K562 (cell line): ENCODE measurements around the gene PRM1. TPM values are rescaled to one million over a fixed set of nuclear protein-coding genes. Genes with fewer than 3 reads are reported as not detected.

Experiments used
- ATF4 ChIP-seq: fragments of 450-650 bp; formaldehyde crosslinking; IDR thresholded peaks from 2 replicates; pipeline ENCODE4 v1.4.0; 2022; ENCODE audit warnings: mild to moderate bottlenecking, moderate library complexity
- CC2D1A ChIP-seq: fragments of 450-650 bp; IDR thresholded peaks from 2 replicates; pipeline ENCODE4 v1.6.1; 2017; ENCODE audit warnings: mild to moderate bottlenecking
- ILK ChIP-seq: fragments of 450-650 bp; IDR thresholded peaks from 2 replicates; pipeline ENCODE4 v1.6.1; 2016; ENCODE audit warnings: missing genetic modification characterization, low read depth, mild to moderate bottlenecking, missing compliant biosample characterization, moderate library complexity, borderline replicate concordance
- JUN ChIP-seq, 2 experiments: sonication (generic) in 1 of 2; formaldehyde crosslinking in 1 of 2; IDR thresholded peaks; 2 replicates each; pipeline versions ENCODE4 v1.6.1 to v1.8.0; 2012 to 2022; ENCODE audit warnings: borderline replicate concordance in 2 of 2, mild to moderate bottlenecking in 2 of 2, improper control_type of control experiment in 1 of 2, low read depth in 1 of 2, low read length in 1 of 2, missing genetic modification reagents in 1 of 2
- MBD2 ChIP-seq: sonication (generic); IDR thresholded peaks from 2 replicates; pipeline ENCODE4 v1.6.1; 2016; ENCODE audit warnings: low read depth, borderline replicate concordance
- POLR2AphosphoS2 ChIP-seq: IDR thresholded peaks from 2 replicates; pipeline ENCODE4 v1.6.1; 2012; ENCODE audit warnings: low read length, improper control_type of control experiment
- REST ChIP-seq, 2 experiments: fragments of 450-650 bp; formaldehyde crosslinking in 1 of 2; IDR thresholded peaks; 2 replicates each; pipeline versions ENCODE4 v1.4.0 to v1.6.1; 2014 to 2020; ENCODE audit warnings: mild to moderate bottlenecking in 2 of 2, borderline replicate concordance in 1 of 2, low read depth in 1 of 2
- TARDBP ChIP-seq: fragments of 450-650 bp; IDR thresholded peaks from 2 replicates; pipeline ENCODE4 v1.6.1; 2016
- TCF7 ChIP-seq: sonication (generic); IDR thresholded peaks from 2 replicates; pipeline ENCODE4 v1.6.1; 2016; ENCODE audit warnings: antibody characterized with exemption, borderline replicate concordance
- ZFP91 ChIP-seq: sonication (generic); formaldehyde crosslinking; IDR thresholded peaks from 2 replicates; pipeline ENCODE4 v1.8.0; 2022; ENCODE audit warnings: mild to moderate bottlenecking, missing genetic modification reagents
- polyA plus RNA-seq, 8 experiments: library from polyadenylated mRNA; depleted of rRNA in 4 of 8; stranded (reverse) in 5 of 8; unstranded in 3 of 8; fragments of >200 nt; fragmentation: Nextera tagmentation in 2 of 8; fragmentation: Illumina TruSeq in 1 of 8; extraction: Ambion mirVana in 2 of 8; extraction: Trizol in 1 of 8; gene quantifications; 2 replicates each; pipeline versions ENCODE4 v1.2.1 to v1.2.3, GENCODE V29; 2011 to 2014; ENCODE audit warnings: inconsistent platforms in 1 of 8, missing spikeins in 1 of 8
- total RNA-seq, 7 experiments: library from RNA; depleted of rRNA in 6 of 7; stranded (reverse); fragments of >200 nt in 6 of 7; fragmentation: Illumina TruSeq in 2 of 7; extraction: Trizol in 2 of 7; gene quantifications; 2 replicates each; pipeline versions ENCODE4 v1.2.1 to v1.2.3, GENCODE V29; 2011 to 2021; ENCODE audit warnings: low replicate concordance in 1 of 7
- TF ChIP-seq, protein P1 (sequence below): sonication (generic); formaldehyde crosslinking; IDR thresholded peaks from 2 replicates; pipeline ENCODE4 v1.8.1; 2023; ENCODE audit warnings: mild to moderate bottlenecking, missing genetic modification reagents

The PRM1 gene
- total and polyA plus RNA-seq, 9 of the 15 experiments (the other 6 are each of a cell fraction or from before 2014, with no cell fraction given), result not detected

DNA sequence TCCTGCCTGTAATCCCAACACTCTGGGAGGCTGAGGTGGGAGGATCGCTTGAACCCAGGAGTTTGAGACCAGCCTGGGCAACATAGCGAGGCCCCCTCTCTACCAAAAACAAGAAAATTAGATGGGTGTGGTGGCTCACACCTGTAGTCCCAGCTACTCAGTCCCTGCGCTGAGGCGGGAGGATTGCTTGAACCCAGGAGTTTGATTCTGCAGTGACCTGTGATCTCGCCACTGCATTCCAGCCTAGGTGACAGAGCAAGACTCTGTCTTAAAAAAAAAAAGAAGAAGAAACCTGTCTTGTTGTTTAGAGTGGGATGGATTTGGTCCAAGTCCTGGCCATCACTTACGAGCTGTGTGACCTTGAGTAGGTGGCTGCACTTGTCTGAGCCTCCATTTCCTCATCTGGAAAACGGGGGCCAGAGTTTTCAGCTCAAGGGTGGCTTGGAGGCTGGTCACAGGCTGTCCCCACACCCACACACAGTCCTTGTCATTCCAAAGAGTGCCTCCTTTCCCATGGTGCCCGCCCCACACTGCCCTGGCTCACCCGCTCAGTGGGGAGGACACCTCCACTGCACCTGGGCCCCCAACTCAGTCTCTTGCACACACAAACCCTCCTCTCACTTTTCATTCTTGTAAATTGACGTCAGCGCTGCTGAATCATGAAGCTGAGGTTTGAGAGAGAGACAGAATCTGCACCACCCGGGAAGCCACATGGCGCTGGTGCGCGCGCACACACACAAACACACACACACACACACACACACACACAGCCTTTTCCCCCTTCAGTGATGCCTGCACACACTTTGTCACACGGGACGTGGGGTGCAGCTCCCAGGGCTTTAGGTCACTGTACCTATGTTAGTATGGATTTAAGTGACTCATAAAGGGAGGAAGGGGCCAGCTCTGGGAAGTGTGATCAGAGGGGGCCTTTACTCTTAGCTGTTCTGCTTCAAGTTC lies 29.3 kb downstream of the PRM1 start (continued):
- TF ChIP-seq JUN (IDR thresholded peaks at IDR 0.05; ENCODE audit: borderline replicate concordance, low read depth, low read length) (no peak), JUN (CRISPR knock-in tag; IDR thresholded peaks at IDR 0.05; ENCODE audit: borderline replicate concordance) (no peak), REST (IDR thresholded peaks at IDR 0.05; ENCODE audit: borderline replicate concordance) (no peak; the same call in 1 of the 2 replicates), REST (CRISPR knock-in tag; IDR thresholded peaks at IDR 0.05; ENCODE audit: low read depth) (no peak), ZFP91 (CRISPR knock-in tag) (no peak), TARDBP (no peak), POLR2AphosphoS2 (peak; percentile 86; the same call in 1 of the 2 replicates), TCF7 (no peak), MBD2 (no peak), ILK (tag) (no peak), ATF4 (CRISPR knock-in tag) (no peak), CC2D1A (no peak)
- TF ChIP-seq, protein P1, sequence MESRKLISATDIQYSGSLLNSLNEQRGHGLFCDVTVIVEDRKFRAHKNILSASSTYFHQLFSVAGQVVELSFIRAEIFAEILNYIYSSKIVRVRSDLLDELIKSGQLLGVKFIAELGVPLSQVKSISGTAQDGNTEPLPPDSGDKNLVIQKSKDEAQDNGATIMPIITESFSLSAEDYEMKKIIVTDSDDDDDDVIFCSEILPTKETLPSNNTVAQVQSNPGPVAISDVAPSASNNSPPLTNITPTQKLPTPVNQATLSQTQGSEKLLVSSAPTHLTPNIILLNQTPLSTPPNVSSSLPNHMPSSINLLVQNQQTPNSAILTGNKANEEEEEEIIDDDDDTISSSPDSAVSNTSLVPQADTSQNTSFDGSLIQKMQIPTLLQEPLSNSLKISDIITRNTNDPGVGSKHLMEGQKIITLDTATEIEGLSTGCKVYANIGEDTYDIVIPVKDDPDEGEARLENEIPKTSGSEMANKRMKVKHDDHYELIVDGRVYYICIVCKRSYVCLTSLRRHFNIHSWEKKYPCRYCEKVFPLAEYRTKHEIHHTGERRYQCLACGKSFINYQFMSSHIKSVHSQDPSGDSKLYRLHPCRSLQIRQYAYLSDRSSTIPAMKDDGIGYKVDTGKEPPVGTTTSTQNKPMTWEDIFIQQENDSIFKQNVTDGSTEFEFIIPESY (CRISPR knock-in tag), result peak; percentile 95
